BE2C (cell line): ENCODE measurements around the gene TMCC2.

ENCODE experiments used
- DNase-seq: peaks from one replicate; pipeline ENCODE4 v3.0.0-alpha.2; 2020
- H3K27me3 ChIP-seq: fragments of 250-450 bp; sonication (Bioruptor Pico); 2 replicates; pipeline ENCODE4 v1.5.1; 2020; ENCODE audit warnings: mild to moderate bottlenecking
- H3K36me3 ChIP-seq: fragments of 250-450 bp; sonication (Bioruptor Pico); 2 replicates; pipeline ENCODE4 v1.5.1; 2020; ENCODE audit warnings: mild to moderate bottlenecking
- H3K4me1 ChIP-seq: fragments of 250-450 bp; sonication (Bioruptor Pico); 2 replicates; pipeline ENCODE4 v1.5.1; 2020
- H3K4me3 ChIP-seq: 2 replicates; pipeline ENCODE4 v1.5.1; 2011; ENCODE audit warnings: low read depth, low read length
- H3K9me3 ChIP-seq: fragments of 250-450 bp; sonication (Bioruptor Pico); 2 replicates; pipeline ENCODE4 v1.5.1; 2020
- CTCF ChIP-seq: IDR thresholded peaks from 2 replicates; pipeline ENCODE4 v1.5.1; 2012; ENCODE audit warnings: mild to moderate bottlenecking, low read depth, low read length

TMCC2 gene

GRCh38 chr1:205240569-205240968, 12.8 kb downstream of the TMCC2 start:
- TF ChIP-seq CTCF: no peak
- Histone ChIP-seq H3K4me1 (no peaks in the 10 kb centered on the region), H3K9me3 (no peaks in the 10 kb centered on the region), H3K36me3 (no peaks in the 10 kb centered on the region), H3K4me3 (no peak overlapping the region), H3K27me3 (no peaks in the 10 kb centered on the region)
- no peak for DNase-seq

- H3K4me3 ChIP-seq: no peak overlapping the region
- no peaks in the 10 kb centered on the region for H3K9me3 ChIP-seq
- no peaks in the 10 kb centered on the region for H3K27me3 ChIP-seq
- H3K36me3 ChIP-seq: no peaks in the 10 kb centered on the region
- no peak for TF ChIP-seq CTCF
- no peak for DNase-seq
- H3K4me1 ChIP-seq: no peaks in the 10 kb centered on the region
Observed at GRCh38 chr1:205241366-205242030, 13.8 kb downstream of the TMCC2 start.

- TF ChIP-seq CTCF: no peak
- DNase-seq: no peak
- no peaks in the 10 kb centered on the region for H3K27me3 ChIP-seq
Observed at GRCh38 chr1:205243350-205244191, 15.8 kb downstream of the TMCC2 start.

GRCh38 chr1:205244384-205244783, 16.6 kb downstream of the TMCC2 start:
- no peak for DNase-seq
- Histone ChIP-seq H3K27me3 (no peaks in the 10 kb centered on the region), H3K4me1 (peaks cover 8% of the 10 kb centered on the region), H3K9me3 (no peaks in the 10 kb centered on the region), H3K36me3 (no peaks in the 10 kb centered on the region), H3K4me3 (no peak overlapping the region)
- no peak for TF ChIP-seq CTCF

More at GRCh38 chr1:205243350-205244191, 15.8 kb downstream of the TMCC2 start:
- H3K4me3 ChIP-seq: no peak overlapping the region
- H3K9me3 ChIP-seq: no peaks in the 10 kb centered on the region
- no peaks in the 10 kb centered on the region for H3K36me3 ChIP-seq
- no peaks in the 10 kb centered on the region for H3K4me1 ChIP-seq

GRCh38 chr1:205245096-205245495, 17.4 kb downstream of the TMCC2 start:
- H3K36me3 ChIP-seq: no peaks in the 10 kb centered on the region

More at GRCh38 chr1:205245096-205245495, 17.4 kb downstream of the TMCC2 start:
- H3K9me3 ChIP-seq: no peaks in the 10 kb centered on the region
- no peak for TF ChIP-seq CTCF
- no peak for DNase-seq
- peaks cover 13% of the 10 kb centered on the region for H3K4me1 ChIP-seq
- no peak overlapping the region for H3K4me3 ChIP-seq
- no peaks in the 10 kb centered on the region for H3K27me3 ChIP-seq
